Measurements from ENCODE around the gene NPIPA5.
"Not testable (repeated sequence)": the region's sequence is repeated elsewhere in the genome, so short reads cannot be mapped to it uniquely, and the experiment has no call there.

Gene NPIPA5

GRCh38 chr16:15378194-15378593 is at the start of gene NPIPA5:
Gene NPIPA5, minus strand, starts transcription at chr16:15378294. Its CDS starts 0 bp downstream, at chr16:15378294.
- not testable (repeated sequence) for DNase-seq

- peak; percentile 27 for DNase-seq
Measured at GRCh38 chr16:15427648-15428239, 49.6 kb upstream of the NPIPA5 start.

- DNase-seq: no peak
Measured at GRCh38 chr16:15426796-15427195, 48.7 kb upstream of the NPIPA5 start.

- no peak for DNase-seq
Measured at GRCh38 chr16:15425861-15426260, 47.8 kb upstream of the NPIPA5 start.

GRCh38 chr16:15422222-15422621 is 44.1 kb upstream of the NPIPA5 start:
- no peak for DNase-seq

GRCh38 chr16:15421696-15422095 is 43.6 kb upstream of the NPIPA5 start:
- not testable (repeated sequence) for DNase-seq

GRCh38 chr16:15418206-15418605 is 40.1 kb upstream of the NPIPA5 start:
- DNase-seq: no peak

GRCh38 chr16:15417197-15417596 is 39.1 kb upstream of the NPIPA5 start:
- DNase-seq: no peak

- DNase-seq: no peak
Measured at GRCh38 chr16:15415511-15415985, 37.5 kb upstream of the NPIPA5 start.

GRCh38 chr16:15409476-15409875 is 31.4 kb upstream of the NPIPA5 start:
- DNase-seq: not testable (repeated sequence)

GRCh38 chr16:15407756-15408155 is 29.7 kb upstream of the NPIPA5 start:
- not testable (repeated sequence) for DNase-seq

- DNase-seq: no peak
Measured at GRCh38 chr16:15404792-15405191, 26.7 kb upstream of the NPIPA5 start.

- not testable (repeated sequence) for DNase-seq
Measured at GRCh38 chr16:15404091-15404490, 26.0 kb upstream of the NPIPA5 start.

GRCh38 chr16:15403392-15403995 is 25.4 kb upstream of the NPIPA5 start:
- DNase-seq: no peak

- no peak for DNase-seq
Measured at GRCh38 chr16:15401972-15402371, 23.9 kb upstream of the NPIPA5 start.

- DNase-seq: not testable (repeated sequence)
Measured at GRCh38 chr16:15400314-15400713, 22.2 kb upstream of the NPIPA5 start.

GRCh38 chr16:15399317-15399716 is 21.2 kb upstream of the NPIPA5 start:
- no peak for DNase-seq

GRCh38 chr16:15398618-15399316 is 20.7 kb upstream of the NPIPA5 start:
- no peak for DNase-seq

- DNase-seq: no peak
Measured at GRCh38 chr16:15396948-15397594, 19.0 kb upstream of the NPIPA5 start.

- not testable (repeated sequence) for DNase-seq
Measured at GRCh38 chr16:15396509-15396829, 18.4 kb upstream of the NPIPA5 start.

GRCh38 chr16:15395631-15396508 is 17.8 kb upstream of the NPIPA5 start, which contains the start of gene MPV17L:
Gene MPV17L, plus strand, starts transcription at chr16:15395754. Its CDS starts 144 bp downstream, at chr16:15395898.
- not testable (repeated sequence) for DNase-seq

GRCh38 chr16:15393025-15393424 is 14.9 kb upstream of the NPIPA5 start:
- DNase-seq: not testable (repeated sequence)

Data from activated effector memory CD4-positive, alpha-beta T cell treated with Interleukin-2 at 50 U/mL for 16 hours (primary cell).